CD4-positive, alpha-beta T cell treated with Interleukin-17A for 4 hours (primary cell): ENCODE data around the gene CNGA1.
"Not testable (repeated sequence)": the region's sequence is repeated elsewhere in the genome, so short reads cannot be mapped to it uniquely, and the experiment has no call there.

Source experiments
- DNase-seq: peaks from one replicate; pipeline ENCODE4 v3.0.0-alpha.2; 2020; ENCODE audit warnings: mixed read lengths

The CNGA1 gene

GRCh38 chr4:48028696-48029095 is 12.2 kb upstream of the CNGA1 start:
- DNase-seq = no peak

GRCh38 chr4:48027653-48028052 is 11.2 kb upstream of the CNGA1 start:
- no peak for DNase-seq

DNA sequence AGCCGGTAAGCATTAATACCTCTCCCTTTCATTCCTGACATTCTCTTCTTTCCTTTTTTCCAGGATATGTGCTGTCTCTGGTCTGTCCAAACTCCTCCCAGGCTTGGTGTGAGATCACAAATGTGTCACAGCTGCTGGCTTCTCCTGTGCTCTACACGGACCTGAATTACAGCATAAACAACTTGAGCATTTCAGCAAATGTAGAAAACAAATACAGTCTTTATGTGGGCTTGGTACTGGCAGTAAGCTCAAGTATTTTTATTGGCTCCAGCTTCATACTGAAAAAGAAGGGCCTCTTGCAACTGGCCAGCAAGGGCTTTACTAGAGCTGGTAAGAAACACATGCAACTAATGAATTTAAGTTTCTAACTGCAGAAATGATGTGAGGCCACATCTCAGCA is 8.5 kb upstream of the CNGA1 start:
- no peak for DNase-seq

DNA sequence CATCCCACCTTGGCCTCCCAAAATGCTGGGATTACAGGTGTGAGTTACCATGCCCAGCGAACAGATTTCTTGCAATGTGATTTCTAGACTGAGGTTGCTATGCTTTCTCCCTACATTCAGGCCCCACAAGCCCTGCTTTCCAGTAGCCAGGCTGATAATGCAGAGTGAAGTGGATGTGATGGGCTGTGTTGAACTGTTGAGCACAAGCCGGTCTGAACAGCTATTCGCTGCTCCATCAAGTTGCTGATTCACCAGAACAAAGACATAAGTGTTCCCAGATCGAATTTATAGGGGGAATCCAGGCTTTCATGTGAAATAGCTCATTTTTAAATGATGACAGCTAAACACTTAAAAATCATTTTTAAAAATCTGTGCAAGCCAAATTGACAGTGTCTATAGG is 8.0 kb upstream of the CNGA1 start:
- no peak for DNase-seq

DNA sequence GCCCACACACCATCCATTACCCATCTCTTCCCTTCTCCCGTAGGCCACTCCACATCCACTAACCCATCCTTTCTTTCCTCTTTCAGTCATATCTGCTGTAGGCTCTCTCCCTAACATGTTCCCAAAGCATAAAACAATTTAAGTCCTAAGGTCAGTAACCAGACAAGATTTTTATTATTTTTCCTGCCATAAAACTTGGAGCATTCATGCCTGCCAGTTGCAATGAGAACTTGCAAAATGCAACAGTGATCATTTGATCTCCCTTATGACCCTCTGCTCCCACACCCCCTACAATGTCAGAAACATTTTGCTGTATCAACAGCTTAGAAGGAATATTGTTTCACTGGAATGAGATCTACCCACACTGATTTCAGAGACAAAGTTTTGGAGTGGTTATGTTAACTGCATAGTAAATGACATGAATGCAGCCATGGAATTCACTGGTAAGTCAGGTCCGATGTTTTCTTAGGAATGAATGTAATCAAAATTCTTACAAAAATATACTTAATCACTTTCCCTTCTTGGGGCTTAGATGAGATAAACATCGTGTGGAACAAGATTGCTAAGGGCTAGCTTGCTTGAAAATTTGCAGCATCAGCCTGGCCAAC is 5.8 kb upstream of the CNGA1 start:
- no peak for DNase-seq

DNA sequence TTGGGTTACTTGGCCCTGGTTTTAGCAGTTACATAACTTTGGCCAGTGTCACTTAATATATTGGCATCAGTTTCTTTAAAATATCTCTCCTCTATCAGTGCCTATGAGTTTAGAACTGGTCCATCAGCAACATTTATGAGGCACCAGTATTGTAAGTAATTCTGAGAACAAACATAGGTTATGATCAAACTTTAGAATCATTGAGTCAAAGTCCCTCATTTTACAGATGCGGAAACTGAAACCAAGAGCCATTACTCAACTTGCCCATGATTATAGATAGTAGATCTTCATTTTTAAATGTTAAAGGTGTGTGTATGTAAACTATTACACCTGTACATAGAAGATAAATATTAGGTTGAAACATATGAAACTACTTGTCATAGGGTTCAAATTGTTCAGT is 4.6 kb upstream of the CNGA1 start:
- no peak for DNase-seq

DNA sequence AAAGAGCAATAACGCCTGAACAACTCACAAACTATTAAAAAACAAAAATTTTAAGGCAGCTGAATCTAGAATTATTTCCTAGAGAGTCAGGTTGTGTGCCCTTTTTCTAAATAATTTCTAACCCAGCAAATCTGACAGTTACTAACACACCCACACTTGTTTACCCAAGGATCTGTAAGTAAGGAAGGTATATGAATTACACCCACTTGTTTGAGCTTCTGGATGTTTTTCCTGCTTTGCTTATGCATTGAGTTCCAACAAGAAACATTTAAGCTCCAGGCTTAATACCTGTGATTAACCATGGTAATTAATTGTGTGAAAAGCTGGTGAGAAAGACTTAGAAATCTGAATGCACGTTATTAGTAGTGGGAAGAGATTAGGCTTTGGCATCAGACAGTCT is 1.6 kb upstream of the CNGA1 start:
- no peak for DNase-seq

- peak; percentile 34 for DNase-seq
Measured at GRCh38 chr4:48017108-48017571, 659 bp upstream of the CNGA1 start.

- no peak for DNase-seq
Measured at GRCh38 chr4:48015678-48016077, 803 bp downstream of the CNGA1 start.

DNA sequence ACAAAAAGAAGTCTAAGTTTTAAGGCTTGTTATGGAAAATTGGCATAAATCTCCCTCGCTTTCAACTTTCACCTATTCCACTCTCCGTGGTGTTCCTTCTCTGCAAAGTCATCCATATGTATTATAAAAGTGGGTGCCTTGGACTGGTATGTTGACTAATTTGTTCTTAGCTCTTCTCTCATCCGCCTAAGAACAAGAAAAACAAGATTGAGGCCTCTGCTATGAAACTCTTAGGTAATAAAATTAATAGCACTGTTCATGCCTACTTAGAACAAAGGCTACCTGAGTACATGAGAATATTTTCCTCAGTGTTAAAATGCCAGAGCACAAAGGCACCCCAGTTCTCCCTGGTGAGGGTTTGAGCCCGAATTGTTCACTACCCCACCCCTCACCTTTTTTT is 1.3 kb downstream of the CNGA1 start:
- no peak for DNase-seq

DNA sequence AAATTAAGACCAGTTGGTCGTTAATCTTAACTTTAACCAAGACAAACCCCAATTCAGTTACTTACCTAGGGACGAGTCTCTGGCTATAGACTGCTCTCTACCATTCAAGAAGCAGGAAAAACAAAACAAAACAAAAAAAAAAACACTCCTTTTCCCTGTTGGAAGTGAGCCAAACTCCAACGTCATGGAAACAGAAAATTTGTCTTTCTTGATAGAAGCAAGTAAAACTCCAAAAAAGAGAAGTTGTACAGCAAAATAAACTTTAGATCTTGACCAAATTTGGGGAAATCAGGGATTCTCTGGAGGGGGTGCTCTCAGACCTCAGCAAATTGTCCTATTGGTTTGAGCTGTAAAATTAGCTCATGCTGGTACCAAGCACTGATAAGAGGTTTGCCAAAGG is 3.7 kb downstream of the CNGA1 start:
- DNase-seq = no peak

- DNase-seq = no peak
Measured at GRCh38 chr4:48011722-48012121, 4.8 kb downstream of the CNGA1 start.

GRCh38 chr4:48010906-48011305 is 5.6 kb downstream of the CNGA1 start:
- not testable (repeated sequence) for DNase-seq

GRCh38 chr4:48008021-48008596 is 8.4 kb downstream of the CNGA1 start:
- no peak for DNase-seq

DNA sequence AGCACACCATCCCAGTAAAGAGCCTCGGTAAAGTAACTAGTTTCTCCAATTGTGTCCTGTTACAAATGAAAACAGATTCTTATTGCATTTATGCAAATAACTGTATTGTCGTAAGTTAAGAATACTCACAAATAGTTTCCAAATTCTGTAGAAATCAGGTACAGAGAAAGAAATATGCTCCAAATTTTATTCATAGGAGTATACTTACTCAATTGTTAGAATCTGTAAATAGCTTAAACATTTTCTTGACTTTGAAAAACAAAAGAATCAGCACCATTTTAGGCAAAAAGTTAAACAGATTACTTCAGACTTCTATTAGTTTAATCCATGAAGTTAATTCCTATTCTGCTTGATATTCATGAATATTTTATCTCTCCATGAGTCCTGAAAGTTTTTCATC is 10.7 kb downstream of the CNGA1 start:
- DNase-seq = no peak

DNA sequence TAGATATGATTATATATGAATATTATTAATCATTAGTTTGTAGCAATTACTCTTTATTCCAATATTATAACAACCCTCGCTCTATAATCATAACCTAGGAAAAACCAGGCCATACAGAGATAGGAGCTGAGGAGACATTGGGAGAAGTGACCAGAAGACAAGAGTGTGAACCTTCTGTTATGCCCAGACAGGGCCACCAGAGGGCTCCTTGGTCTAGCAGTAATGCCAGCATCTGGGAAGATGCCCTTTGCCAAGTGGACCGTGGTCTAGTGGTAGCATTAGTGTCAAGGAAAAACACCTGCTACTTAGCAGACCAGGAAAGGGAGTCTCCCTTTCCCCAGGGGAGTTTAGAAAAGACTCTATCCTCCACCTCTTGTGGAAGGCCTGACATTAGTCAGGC is 12.9 kb downstream of the CNGA1 start:
- DNase-seq = peak; percentile 12

DNA sequence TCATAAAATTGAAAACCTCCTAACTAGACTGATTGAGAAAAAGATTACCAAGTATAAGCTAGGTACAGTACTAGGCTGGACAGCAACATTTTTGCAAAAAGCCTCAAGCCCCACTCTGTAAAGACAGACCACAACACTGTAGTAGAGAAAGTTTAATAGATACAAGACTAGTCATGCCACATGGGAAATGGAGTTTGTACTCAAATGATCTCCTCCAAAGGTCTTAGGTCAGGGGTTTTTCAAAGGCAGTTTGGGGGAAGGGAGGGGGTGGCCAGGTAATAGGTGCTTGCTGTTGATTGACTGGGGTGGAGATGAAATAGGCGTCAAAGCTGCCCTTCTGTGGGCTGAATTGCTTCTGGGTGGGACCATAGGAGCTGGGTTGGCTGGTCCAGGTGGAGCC is 14.2 kb downstream of the CNGA1 start:
- DNase-seq = no peak

- no peak for DNase-seq
Measured at GRCh38 chr4:47996021-47996420, 20.5 kb downstream of the CNGA1 start.

GRCh38 chr4:47992475-47992874 is 24.0 kb downstream of the CNGA1 start:
- not testable (repeated sequence) for DNase-seq

DNA sequence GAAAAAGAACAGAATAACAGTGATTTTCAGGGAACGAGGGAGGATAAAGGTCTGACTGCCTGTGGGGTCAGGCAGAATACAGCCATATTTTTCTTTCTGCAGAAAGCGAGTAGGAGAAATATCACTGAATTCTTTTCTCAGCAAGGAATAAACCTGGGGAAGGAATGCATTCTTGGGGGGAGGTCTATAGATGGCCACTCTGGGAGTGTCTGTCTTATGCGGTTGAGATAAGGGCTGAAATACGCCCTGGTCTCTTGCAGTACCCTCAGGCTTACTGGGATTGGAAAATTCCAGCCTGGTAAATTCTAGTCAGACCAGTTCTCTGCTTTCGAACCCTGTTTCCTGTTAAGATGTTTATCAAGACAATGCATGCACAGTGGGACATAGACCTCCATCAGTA is 26.3 kb downstream of the CNGA1 start:
- DNase-seq = no peak

GRCh38 chr4:47974566-47974965 is 41.9 kb downstream of the CNGA1 start:
- DNase-seq = no peak

DNA sequence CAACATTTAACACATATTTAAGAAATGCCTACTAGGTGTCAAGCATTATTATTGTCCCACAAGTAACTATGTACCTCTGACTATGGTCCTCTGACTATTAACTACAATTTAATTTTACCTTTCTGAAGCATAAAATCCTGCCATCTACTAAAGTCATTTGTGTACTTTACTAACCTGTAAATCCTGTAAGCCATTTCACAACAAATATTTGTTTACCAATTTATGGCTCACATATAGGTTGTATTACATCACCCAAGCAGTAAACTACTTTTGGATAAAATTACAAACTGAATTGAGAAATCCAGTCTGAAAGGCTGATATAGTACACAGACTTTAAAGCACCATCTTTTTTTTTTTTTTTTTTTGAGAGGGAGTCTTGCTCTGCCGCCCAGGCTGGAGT is 43.8 kb downstream of the CNGA1 start:
- no peak for DNase-seq

DNA sequence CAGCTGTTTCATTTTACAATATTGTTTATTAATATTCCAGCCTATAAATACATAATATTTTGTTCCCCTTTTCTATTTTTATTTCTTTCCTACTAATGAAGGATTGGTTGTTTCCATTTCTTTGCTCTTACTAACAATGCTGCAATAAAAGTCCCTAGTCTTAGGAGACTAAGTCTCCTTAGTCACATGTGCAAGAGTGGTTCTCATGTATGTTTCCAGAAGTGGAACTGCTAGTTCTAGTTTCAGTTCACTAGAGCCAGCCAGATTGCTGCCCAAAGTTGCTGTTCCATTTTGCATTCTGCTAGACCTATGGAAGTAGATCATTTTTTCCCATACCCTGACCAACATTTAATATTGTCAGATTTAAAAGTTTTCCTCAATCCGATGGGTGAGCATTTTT is 44.3 kb downstream of the CNGA1 start:
- no peak for DNase-seq

GRCh38 chr4:47968847-47969246 is 47.6 kb downstream of the CNGA1 start:
- DNase-seq = no peak

- DNase-seq = no peak
Measured at GRCh38 chr4:47954677-47955076, 61.8 kb downstream of the CNGA1 start.
